Keratinocyte (primary cell): ENCODE data around the gene MAGI2. TPM values are rescaled to one million over a fixed set of nuclear protein-coding genes. Genes with fewer than 3 reads are reported as not detected.

Experiments used
- DNase-seq: peaks from one replicate; pipeline ENCODE4 v3.0.0-alpha.2; 2011; ENCODE audit warnings: low read depth, missing footprints, low spot score
- FAIRE-seq: peaks from 2 replicates; lab custom pipeline; 2011; peaks lifted over from hg19 to GRCh38; lab: Jason Lieb, UNC
- H2AFZ ChIP-seq: 2 replicates; pipeline ENCODE4 v1.6.0; 2012; ENCODE audit warnings: low read length, control low read depth, inconsistent platforms; ENCODE audit not compliant: control insufficient read depth
- H3K27ac ChIP-seq: 2 replicates; pipeline ENCODE4 v1.5.1; 2011; ENCODE audit warnings: low read length; ENCODE audit not compliant: control insufficient read depth, insufficient read depth
- H3K27me3 ChIP-seq: 3 replicates; pipeline ENCODE4 v1.6.0; 2011; ENCODE audit warnings: low read length; ENCODE audit not compliant: control insufficient read depth, insufficient read depth; ENCODE audit errors: extremely low read depth
- H3K36me3 ChIP-seq, 2 experiments: 2 replicates in 1 of 2; 3 replicates in 1 of 2; pipeline ENCODE4 v1.5.1; 2011; ENCODE audit warnings: low read length in 2 of 2, mild to moderate bottlenecking in 1 of 2; ENCODE audit not compliant: control insufficient read depth in 2 of 2, insufficient read depth in 2 of 2; ENCODE audit errors: extremely low read depth in 1 of 2
- H3K4me1 ChIP-seq: 3 replicates; pipeline ENCODE4 v1.5.1; 2011; ENCODE audit warnings: low read length; ENCODE audit not compliant: control insufficient read depth, insufficient read depth; ENCODE audit errors: extremely low read depth
- H3K4me2 ChIP-seq: 3 replicates; pipeline ENCODE4 v1.6.0; 2011; ENCODE audit warnings: low read depth, low read length; ENCODE audit not compliant: control insufficient read depth, insufficient read depth; ENCODE audit errors: extremely low read depth
- H3K4me3 ChIP-seq, 3 experiments: fragments of 200-600 bp in 1 of 3; sonication (generic) in 1 of 3; 2 replicates in 2 of 3; 3 replicates in 1 of 3; pipeline ENCODE4 v1.5.1; 2011 to 2016; ENCODE audit warnings: low read length in 3 of 3, mild to moderate bottlenecking in 3 of 3, control low read depth in 2 of 3, inconsistent platforms in 1 of 3, low read depth in 1 of 3, mixed read lengths in 1 of 3, mixed run types in 1 of 3, moderate library complexity in 1 of 3; ENCODE audit not compliant: control insufficient read depth in 2 of 3, insufficient read depth in 2 of 3; ENCODE audit errors: extremely low read depth in 1 of 3
- H3K79me2 ChIP-seq: 2 replicates; pipeline ENCODE4 v1.6.0; 2012; ENCODE audit warnings: low read length; ENCODE audit not compliant: control insufficient read depth, insufficient read depth
- H3K9ac ChIP-seq: 3 replicates; pipeline ENCODE4 v1.6.0; 2011; ENCODE audit warnings: low read length; ENCODE audit not compliant: control insufficient read depth, insufficient read depth; ENCODE audit errors: extremely low read depth
- H3K9me1 ChIP-seq: 3 replicates; pipeline ENCODE4 v1.6.0; 2011; ENCODE audit warnings: low read length; ENCODE audit not compliant: control insufficient read depth, insufficient read depth; ENCODE audit errors: extremely low read depth
- H3K9me3 ChIP-seq: 2 replicates; pipeline ENCODE4 v1.5.1; 2012; ENCODE audit warnings: low read depth, low read length; ENCODE audit not compliant: control insufficient read depth
- H4K20me1 ChIP-seq: 3 replicates; pipeline ENCODE4 v1.6.0; 2011; ENCODE audit warnings: low read length; ENCODE audit not compliant: control insufficient read depth, insufficient read depth; ENCODE audit errors: extremely low read depth
- CTCF ChIP-seq, 3 experiments: IDR thresholded peaks in 1 of 3; conservative IDR thresholded peaks in 1 of 3; optimal IDR thresholded peaks in 1 of 3; 2 replicates in 2 of 3; 3 replicates in 1 of 3; pipeline versions ENCODE3 to v1.5.1; 2011; ENCODE audit warnings: low read length in 3 of 3, mild to moderate bottlenecking in 3 of 3, moderate library complexity in 2 of 3, control low read depth in 1 of 3, inconsistent platforms in 1 of 3; ENCODE audit not compliant: insufficient read depth in 2 of 3; ENCODE audit errors: extremely low read depth in 1 of 3
- EZH2 ChIP-seq: IDR thresholded peaks from one replicate; pipeline ENCODE4 v1.6.1; 2012; ENCODE audit warnings: inconsistent platforms, mild to moderate bottlenecking, low read length, moderate library complexity
- dilution Hi-C: fragments of 300-500 bp; cut with MboI; formaldehyde crosslinking; loops from one replicate; pipeline ENCODE4 v1.7.0; 2020; ENCODE audit warnings: low sequenced_read_pairs; ENCODE audit not compliant: extremely low pct_ligation_motif_present
- polyA plus RNA-seq, 5 experiments: library from polyadenylated mRNA; depleted of rRNA in 3 of 5; stranded (reverse) in 3 of 5; stranded (forward) in 1 of 5; unstranded in 1 of 5; fragments of >200 nt; gene quantifications; 1 replicate in 1 of 5; 2 replicates in 3 of 5; 3 replicates in 1 of 5; pipeline versions ENCODE4 v1.2.1 to v1.2.3, GENCODE V29; 2011 to 2012; ENCODE audit warnings: missing spikeins in 2 of 5, low read depth in 1 of 5, low replicate concordance in 1 of 5

MAGI2 gene
- polyA plus RNA-seq, 1 donor (not counting 4 experiments of a cell fraction or from before 2014, with no cell fraction given): 0.07 TPM

- no peaks in the 10 kb centered on the region for H3K4me1 ChIP-seq
- FAIRE-seq (no peak), DNase-seq (no peak)
- no peaks in the 10 kb centered on the region for H3K36me3 ChIP-seq
- no peaks in the 10 kb centered on the region for H3K9me3 ChIP-seq
- no peaks in the 10 kb centered on the region for H3K9me1 ChIP-seq
- no peaks in the 10 kb centered on the region for H4K20me1 ChIP-seq
- no peaks in the 10 kb centered on the region for H3K27me3 ChIP-seq
- TF ChIP-seq CTCF (optimal IDR thresholded peaks at IDR 0.05 in 1 of 3, IDR thresholded peaks at IDR 0.05 in 1 of 3, conservative IDR thresholded peaks at IDR 0.05 in 1 of 3; ENCODE audit: extremely low read depth in 1 of 3, insufficient read depth in 2 of 3, low read length in 3 of 3) (no peak), EZH2 (no peak)
- no peak overlapping the region for H3K4me3 ChIP-seq
- no peak overlapping the region for H3K27ac ChIP-seq
- no peaks in the 10 kb centered on the region for H3K79me2 ChIP-seq
- H2AFZ ChIP-seq: no peak overlapping the region
- dilution Hi-C loops: no loop called here
- H3K9ac ChIP-seq: no peak overlapping the region
- no peak overlapping the region for H3K4me2 ChIP-seq
Observed at GRCh38 chr7:79339208-79339925, 114.1 kb downstream of the MAGI2 start.

GRCh38 chr7:79337717-79338116 is 115.8 kb downstream of the MAGI2 start:
- Histone ChIP-seq H3K9me3 (no peaks in the 10 kb centered on the region), H3K9me1 (no peaks in the 10 kb centered on the region), H3K27ac (no peak overlapping the region), H3K79me2 (no peaks in the 10 kb centered on the region), H3K4me2 (no peak overlapping the region), H3K36me3 (no peaks in the 10 kb centered on the region), H3K4me3 (no peak overlapping the region), H3K9ac (no peak overlapping the region), H3K4me1 (no peaks in the 10 kb centered on the region), H4K20me1 (no peaks in the 10 kb centered on the region), H3K27me3 (no peaks in the 10 kb centered on the region), H2AFZ (no peak overlapping the region)
- dilution Hi-C loops: no loop called here
- TF ChIP-seq CTCF (optimal IDR thresholded peaks at IDR 0.05 in 1 of 3, IDR thresholded peaks at IDR 0.05 in 1 of 3, conservative IDR thresholded peaks at IDR 0.05 in 1 of 3; ENCODE audit: extremely low read depth in 1 of 3, insufficient read depth in 2 of 3, low read length in 3 of 3) (no peak), EZH2 (no peak)
- FAIRE-seq (no peak), DNase-seq (no peak)
